ENCODE data around the gene FRAS1.

- no peak for TF ChIP-seq POLR2AphosphoS5 (IDR thresholded peaks at IDR 0.05)
- TF ChIP-seq, protein P1, sequence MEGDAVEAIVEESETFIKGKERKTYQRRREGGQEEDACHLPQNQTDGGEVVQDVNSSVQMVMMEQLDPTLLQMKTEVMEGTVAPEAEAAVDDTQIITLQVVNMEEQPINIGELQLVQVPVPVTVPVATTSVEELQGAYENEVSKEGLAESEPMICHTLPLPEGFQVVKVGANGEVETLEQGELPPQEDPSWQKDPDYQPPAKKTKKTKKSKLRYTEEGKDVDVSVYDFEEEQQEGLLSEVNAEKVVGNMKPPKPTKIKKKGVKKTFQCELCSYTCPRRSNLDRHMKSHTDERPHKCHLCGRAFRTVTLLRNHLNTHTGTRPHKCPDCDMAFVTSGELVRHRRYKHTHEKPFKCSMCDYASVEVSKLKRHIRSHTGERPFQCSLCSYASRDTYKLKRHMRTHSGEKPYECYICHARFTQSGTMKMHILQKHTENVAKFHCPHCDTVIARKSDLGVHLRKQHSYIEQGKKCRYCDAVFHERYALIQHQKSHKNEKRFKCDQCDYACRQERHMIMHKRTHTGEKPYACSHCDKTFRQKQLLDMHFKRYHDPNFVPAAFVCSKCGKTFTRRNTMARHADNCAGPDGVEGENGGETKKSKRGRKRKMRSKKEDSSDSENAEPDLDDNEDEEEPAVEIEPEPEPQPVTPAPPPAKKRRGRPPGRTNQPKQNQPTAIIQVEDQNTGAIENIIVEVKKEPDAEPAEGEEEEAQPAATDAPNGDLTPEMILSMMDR (IDR thresholded peaks at IDR 0.05), result no peak
Measured at GRCh38 chr4:78058591-78059523, 1.7 kb downstream of the FRAS1 start.

Data from breast epithelium (tissue), 3 donors.